H9 (cell line): Measurements from ENCODE around the gene TRIO. TPM values are rescaled to one million over a fixed set of nuclear protein-coding genes. Genes with fewer than 3 reads are reported as not detected.

Experiments
- DNase-seq: peaks from one replicate; pipeline ENCODE4 v3.0.0-alpha.2; 2017
- H2AFZ ChIP-seq: one replicate; pipeline ENCODE4 v1.6.1; 2013; ENCODE audit warnings: mild to moderate bottlenecking, low read length, control low read depth, moderate library complexity
- H2AK5ac ChIP-seq: 2 replicates; pipeline ENCODE4 v1.6.1; 2013; ENCODE audit warnings: low read length, control low read depth, mixed read lengths; ENCODE audit not compliant: insufficient read length
- H2BK120ac ChIP-seq: one replicate; pipeline ENCODE4 v1.6.1; 2013; ENCODE audit warnings: low read depth, mild to moderate bottlenecking, low read length, control low read depth, inconsistent platforms; ENCODE audit not compliant: poor library complexity, severe bottlenecking
- H2BK12ac ChIP-seq: 2 replicates; pipeline ENCODE4 v1.6.1; 2013; ENCODE audit warnings: low read length, control low read depth, mixed read lengths, low read depth; ENCODE audit not compliant: insufficient read length
- H2BK15ac ChIP-seq: 2 replicates; pipeline ENCODE4 v1.6.1; 2013; ENCODE audit warnings: low read depth, low read length, control low read depth
- H2BK20ac ChIP-seq: one replicate; pipeline ENCODE4 v1.6.1; 2013; ENCODE audit warnings: low read depth, mild to moderate bottlenecking, low read length, control low read depth, inconsistent platforms; ENCODE audit not compliant: poor library complexity, severe bottlenecking
- H2BK5ac ChIP-seq: 2 replicates; pipeline ENCODE4 v1.6.1; 2013; ENCODE audit warnings: low read length, control low read depth, mixed read lengths; ENCODE audit not compliant: insufficient read length
- H3K14ac ChIP-seq: 2 replicates; pipeline ENCODE4 v1.6.1; 2013; ENCODE audit warnings: low read length, control low read depth; ENCODE audit not compliant: insufficient read depth
- H3K18ac ChIP-seq: 2 replicates; pipeline ENCODE4 v1.6.1; 2013; ENCODE audit warnings: low read depth, mild to moderate bottlenecking, mixed read lengths, low read length, control low read depth; ENCODE audit not compliant: insufficient read length
- H3K23ac ChIP-seq: 2 replicates; pipeline ENCODE4 v1.6.1; 2013; ENCODE audit warnings: low read length, control low read depth, mixed read lengths, low read depth; ENCODE audit not compliant: insufficient read length
- H3K23me2 ChIP-seq: 2 replicates; pipeline ENCODE4 v1.6.1; 2013; ENCODE audit warnings: low read depth, mild to moderate bottlenecking, mixed read lengths, low read length, control low read depth; ENCODE audit not compliant: insufficient read length, poor library complexity, severe bottlenecking
- H3K27ac ChIP-seq: 2 replicates; pipeline ENCODE4 v1.5.1; 2013; ENCODE audit warnings: low read length, control low read depth, mixed read lengths, low read depth; ENCODE audit not compliant: insufficient read length
- H3K27me3 ChIP-seq: 2 replicates; pipeline ENCODE4 v1.6.1; 2013; ENCODE audit warnings: low read length, control low read depth, inconsistent platforms; ENCODE audit not compliant: insufficient read depth
- H3K4ac ChIP-seq: 2 replicates; pipeline ENCODE4 v1.6.1; 2013; ENCODE audit warnings: low read depth, mild to moderate bottlenecking, control low read depth, inconsistent platforms, low read length, moderate library complexity
- H3K4me1 ChIP-seq: 2 replicates; pipeline ENCODE4 v1.6.1; 2013; ENCODE audit warnings: low read length, control low read depth, inconsistent platforms; ENCODE audit not compliant: insufficient read depth
- H3K4me2 ChIP-seq: 2 replicates; pipeline ENCODE4 v1.6.1; 2013; ENCODE audit warnings: low read length, control low read depth, mixed read lengths; ENCODE audit not compliant: insufficient read length, insufficient read depth
- H3K56ac ChIP-seq: 2 replicates; pipeline ENCODE4 v1.6.1; 2013; ENCODE audit warnings: low read depth, mild to moderate bottlenecking, mixed read lengths, low read length, control low read depth; ENCODE audit not compliant: insufficient read length
- H3K79me1 ChIP-seq: 2 replicates; pipeline ENCODE4 v1.6.1; 2013; ENCODE audit warnings: low read depth, mild to moderate bottlenecking, moderate library complexity, low read length, control low read depth, inconsistent platforms; ENCODE audit not compliant: insufficient read depth, poor library complexity, severe bottlenecking
- H3K79me2 ChIP-seq: 2 replicates; pipeline ENCODE4 v1.6.1; 2013; ENCODE audit warnings: low read length, control low read depth, inconsistent platforms; ENCODE audit not compliant: insufficient read depth
- H3K9ac ChIP-seq: 2 replicates; pipeline ENCODE4 v1.6.1; 2013; ENCODE audit warnings: low read length, control low read depth, mixed read lengths; ENCODE audit not compliant: insufficient read length; ENCODE audit errors: extremely low read depth
- H3K9me3 ChIP-seq: one replicate; pipeline ENCODE4 v1.6.1; 2013; ENCODE audit warnings: low read depth, low read length, inconsistent platforms; ENCODE audit not compliant: control insufficient read depth
- H3T11ph ChIP-seq: one replicate; pipeline ENCODE4 v1.6.1; 2013; ENCODE audit warnings: mild to moderate bottlenecking, low read length, control low read depth, inconsistent platforms
- H4K20me1 ChIP-seq: one replicate; pipeline ENCODE4 v1.6.1; 2013; ENCODE audit not compliant: control insufficient read depth, insufficient read length, insufficient read depth
- H4K5ac ChIP-seq: 2 replicates; pipeline ENCODE4 v1.6.1; 2013; ENCODE audit warnings: low read depth, mild to moderate bottlenecking, mixed read lengths, low read length, control low read depth; ENCODE audit not compliant: insufficient read length
- H4K8ac ChIP-seq: replicated peaks from 2 replicates; pipeline ENCODE4 v1.6.1; 2013; ENCODE audit warnings: low read length, control low read depth, mixed read lengths, low read depth; ENCODE audit not compliant: insufficient read length
- H4K91ac ChIP-seq: 2 replicates; pipeline ENCODE4 v1.6.1; 2013; ENCODE audit warnings: low read depth, mild to moderate bottlenecking, moderate library complexity, mixed read lengths, low read length, control low read depth; ENCODE audit not compliant: insufficient read length
- H3K27ac Mint-ChIP-seq, 3 experiments: 2 replicates in 2 of 3; 3 replicates in 1 of 3; pipeline ENCODE4 v1.8.0; 2020 to 2021; ENCODE audit warnings: mixed read lengths in 3 of 3, mild to moderate bottlenecking in 1 of 3, moderate library complexity in 1 of 3
- H3K27me3 Mint-ChIP-seq: 2 replicates; pipeline ENCODE4 v1.8.0; 2021; ENCODE audit warnings: low read depth, mild to moderate bottlenecking, moderate library complexity, mixed read lengths
- H3K36me3 Mint-ChIP-seq, 3 experiments: 2 replicates in 2 of 3; 3 replicates in 1 of 3; pipeline ENCODE4 v1.8.0; 2020 to 2021; ENCODE audit warnings: low read depth in 3 of 3, mixed read lengths in 3 of 3; ENCODE audit not compliant: insufficient read depth in 1 of 3
- H3K4me1 Mint-ChIP-seq, 2 experiments: 2 replicates each; pipeline ENCODE4 v1.8.0; 2020; ENCODE audit warnings: mixed read lengths in 2 of 2
- H3K4me3 Mint-ChIP-seq, 2 experiments: 2 replicates in 1 of 2; 3 replicates in 1 of 2; pipeline ENCODE4 v1.8.0; 2020 to 2021; ENCODE audit warnings: mild to moderate bottlenecking in 2 of 2, mixed read lengths in 2 of 2, moderate library complexity in 1 of 2
- H3K9me3 Mint-ChIP-seq, 2 experiments: 2 replicates in 1 of 2; 3 replicates in 1 of 2; pipeline ENCODE4 v1.8.0; 2020; ENCODE audit warnings: mild to moderate bottlenecking in 2 of 2, mixed read lengths in 2 of 2, moderate library complexity in 1 of 2
- CTCF ChIP-seq: fragments of 200-600 bp; sonication (generic); conservative IDR thresholded peaks from 3 replicates; pipeline ENCODE4 v1.8.0; 2021; ENCODE audit warnings: antibody characterized with exemption, mild to moderate bottlenecking
- WGBS: extraction: QIAGEN DNeasy Blood & Tissue Kit; methylation state at CpG from one replicate; pipeline ENCODE4 v1.1.7; 2013; ENCODE audit warnings: missing lambda C conversion rate, low lambda C conversion rate, mixed read lengths; ENCODE audit not compliant: insufficient read length; ENCODE audit errors: extremely low coverage; 5-methylcytosine and 5-hydroxymethylcytosine counted together
- total RNA-seq: library from RNA; stranded (reverse); gene quantifications from 2 replicates; pipeline ENCODE4 v1.2.1, GENCODE V29; 2021

TRIO gene
- total RNA-seq, 1 experiment from 2014 or later: 87.8 TPM

- Histone ChIP-seq H3K14ac (no peak overlapping the region), H2BK5ac (no peak overlapping the region), H3K27me3 (no peaks in the 10 kb centered on the region), H4K20me1 (no peaks in the 10 kb centered on the region), H3K27ac (no peak overlapping the region), H2AK5ac (no peak overlapping the region), H3K23me2 (peaks cover 7% of the 10 kb centered on the region), H3K4me1 (no peaks in the 10 kb centered on the region), H2BK15ac (no peak overlapping the region), H4K5ac (no peak overlapping the region), H3K4ac (no peak overlapping the region), H3K9ac (no peak overlapping the region), H4K8ac (no peak overlapping the region), H2BK12ac (no peak overlapping the region), H2BK20ac (no peak overlapping the region), H4K91ac (no peak overlapping the region), H3K18ac (no peak overlapping the region), H3K79me2 (no peaks in the 10 kb centered on the region), H2BK120ac (no peak overlapping the region), H3T11ph (no peak overlapping the region), H3K79me1 (no peaks in the 10 kb centered on the region), H3K23ac (no peak overlapping the region), H3K9me3 (no peaks in the 10 kb centered on the region), H2AFZ (no peak overlapping the region), H3K56ac (no peak overlapping the region), H3K4me2 (no peak overlapping the region)
- H3K9me3 Mint-ChIP-seq: peaks cover 0 to 2% of the 10 kb centered on the region in 2 experiments; a peak in 2 of 5 replicates
- H3K4me1 Mint-ChIP-seq: peaks cover 9% of the 10 kb centered on the region in 2 experiments
- TF ChIP-seq CTCF: no peak
- H3K27me3 Mint-ChIP-seq: peaks cover 14% of the 10 kb centered on the region
- no peak overlapping the region for H3K4me3 Mint-ChIP-seq
- DNase-seq: no peak
- no peak overlapping the region for H3K27ac Mint-ChIP-seq
- 0 out of 7 replicates have a peak, but pooled peaks cover 0 to 1% (median 0%) of the 10 kb centered on the region in 3 experiments for H3K36me3 Mint-ChIP-seq
- no CpG with 5 or more reads among the region's 11 CpGs for WGBS
These were observed 4.3 kb upstream of the TRIO start for GRCh38 chr5:14138608-14139540.
